PC-3 (cell line): Measurements from ENCODE around the gene MAGT1.
"Not testable (repeated sequence)": the region's sequence is repeated elsewhere in the genome, so short reads cannot be mapped to it uniquely, and the experiment has no call there.

Experiments used
- CTCF ChIP-seq: fragments of 300-600 bp; sonication (generic); conservative IDR thresholded peaks from 2 replicates; pipeline ENCODE4 v1.5.1; 2017; ENCODE audit warnings: antibody characterized with exemption, low read depth, mild to moderate bottlenecking, low read length
- EZH2 ChIP-seq: fragments of 300-600 bp; sonication (generic); IDR thresholded peaks from one replicate; pipeline ENCODE4 v1.6.1; 2017; ENCODE audit warnings: antibody characterized with exemption, mild to moderate bottlenecking, low read length; ENCODE audit not compliant: unreplicated experiment
- EZH2phosphoT487 ChIP-seq: fragments of 300-600 bp; sonication (generic); IDR thresholded peaks from 2 replicates; pipeline ENCODE4 v1.6.1; 2018; ENCODE audit warnings: mild to moderate bottlenecking, antibody characterized with exemption, low read length, borderline replicate concordance

- TF ChIP-seq CTCF, EZH2, EZH2phosphoT487: not testable (repeated sequence)
Measured at GRCh38 chrX:77919370-77919769, 24.1 kb upstream of the MAGT1 start.
